Neural progenitor cell (in vitro differentiated cells): ENCODE data around the gene TTYH3. TPM values are rescaled to one million over a fixed set of nuclear protein-coding genes. Genes with fewer than 3 reads are reported as not detected.

Source experiments
- DNase-seq: peaks from one replicate; pipeline ENCODE4 v3.0.0-alpha.2; 2016; ENCODE audit warnings: low spot score
- H2AFZ ChIP-seq: fragments of 200-600 bp; sonication (generic); replicated peaks from 2 replicates; pipeline ENCODE4 v1.6.1; 2016; ENCODE audit warnings: antibody characterized with exemption
- H3F3A ChIP-seq: fragments of 200-600 bp; sonication (generic); 2 replicates; pipeline ENCODE4 v1.6.1; 2016; ENCODE audit warnings: antibody characterized with exemption, low read depth
- H3K27ac ChIP-seq: fragments of 200-600 bp; sonication (generic); 2 replicates; pipeline ENCODE4 v1.5.1; 2016; ENCODE audit warnings: mild to moderate bottlenecking
- H3K27me3 ChIP-seq: fragments of 200-600 bp; sonication (generic); 2 replicates; pipeline ENCODE4 v1.6.1; 2016; ENCODE audit warnings: mild to moderate bottlenecking, moderate library complexity
- H3K36me3 ChIP-seq: fragments of 200-600 bp; sonication (generic); 2 replicates; pipeline ENCODE4 v1.5.1; 2016
- H3K4me1 ChIP-seq: fragments of 200-600 bp; sonication (generic); 2 replicates; pipeline ENCODE4 v1.6.1; 2016; ENCODE audit warnings: mixed run types
- H3K4me2 ChIP-seq: fragments of 200-600 bp; sonication (generic); 2 replicates; pipeline ENCODE4 v1.6.1; 2016
- H3K4me3 ChIP-seq: fragments of 200-600 bp; sonication (generic); 2 replicates; pipeline ENCODE4 v1.5.1; 2016
- H3K79me2 ChIP-seq: fragments of 200-600 bp; sonication (generic); 2 replicates; pipeline ENCODE4 v1.6.1; 2016; ENCODE audit warnings: low read depth
- H3K9ac ChIP-seq: fragments of 200-600 bp; sonication (generic); 2 replicates; pipeline ENCODE4 v1.6.1; 2016
- H3K9me3 ChIP-seq: fragments of 200-600 bp; sonication (generic); 2 replicates; pipeline ENCODE4 v1.5.1; 2016; ENCODE audit warnings: low read depth
- H4K20me1 ChIP-seq: fragments of 200-600 bp; sonication (generic); 2 replicates; pipeline ENCODE4 v1.6.1; 2016; ENCODE audit warnings: low read depth
- H3K27ac Mint-ChIP-seq: 3 replicates; pipeline ENCODE4 v1.8.0; 2021; ENCODE audit warnings: mixed read lengths
- H3K27me3 Mint-ChIP-seq: 2 replicates; pipeline ENCODE4 v1.8.0; 2022; ENCODE audit warnings: low read depth, mild to moderate bottlenecking, inconsistent platforms, moderate library complexity, mixed read lengths; ENCODE audit not compliant: insufficient read depth
- H3K36me3 Mint-ChIP-seq: 3 replicates; pipeline ENCODE4 v1.8.0; 2021; ENCODE audit warnings: mixed read lengths
- H3K4me1 Mint-ChIP-seq: 3 replicates; pipeline ENCODE4 v1.8.0; 2021; ENCODE audit warnings: mixed read lengths
- H3K4me3 Mint-ChIP-seq: 3 replicates; pipeline ENCODE4 v1.8.0; 2021; ENCODE audit warnings: mild to moderate bottlenecking, moderate library complexity, mixed read lengths
- H3K9me3 Mint-ChIP-seq: 3 replicates; pipeline ENCODE4 v1.8.0; 2020; ENCODE audit warnings: mixed read lengths
- EZH2 ChIP-seq: fragments of 200-600 bp; sonication (generic); IDR thresholded peaks from 2 replicates; pipeline ENCODE4 v1.6.1; 2017; ENCODE audit warnings: antibody characterized with exemption, mild to moderate bottlenecking, moderate library complexity
- EZH2phosphoT487 ChIP-seq: fragments of 200-600 bp; sonication (generic); IDR thresholded peaks from 2 replicates; pipeline ENCODE4 v1.6.1; 2017; ENCODE audit warnings: antibody characterized with exemption
- total RNA-seq: library from RNA; depleted of rRNA; stranded (reverse); fragments of >200 nt; gene quantifications from 2 replicates; pipeline ENCODE4 v1.2.3, GENCODE V29; 2015; ENCODE audit warnings: low replicate concordance
- TF ChIP-seq, protein P1 (sequence below): fragments of 200-600 bp; sonication (generic); IDR thresholded peaks from 2 replicates; pipeline ENCODE4 v1.5.1; 2017; ENCODE audit warnings: antibody characterized with exemption, mild to moderate bottlenecking

TTYH3 gene
- total RNA-seq, 1 donor from 2014 or later, result 13.2 TPM

GRCh38 chr7:2613098-2613930 lies 18.5 kb upstream of the TTYH3 start:
- Histone ChIP-seq H3K4me3 (no peak overlapping the region), H3K79me2 (no peaks in the 10 kb centered on the region), H3K4me1 (peaks cover 20% of the 10 kb centered on the region), H3K36me3 (no peaks in the 10 kb centered on the region), H3K27ac (no peak overlapping the region), H3F3A (peaks cover 19% of the 10 kb centered on the region), H3K27me3 (no peaks in the 10 kb centered on the region), H3K9ac (no peak overlapping the region), H2AFZ (no peak overlapping the region), H3K9me3 (no peaks in the 10 kb centered on the region), H4K20me1 (no peaks in the 10 kb centered on the region), H3K4me2 (no peak overlapping the region)
- Mint-ChIP-seq H3K27ac (peak overlapping the region; percentile 94), H3K4me3 (no peak overlapping the region), H3K36me3 (peaks cover 5% of the 10 kb centered on the region), H3K9me3 (no peaks in the 10 kb centered on the region), H3K27me3 (peaks cover 8% of the 10 kb centered on the region), H3K4me1 (peaks cover 68% of the 10 kb centered on the region)
- DNase-seq, result no peak
- TF ChIP-seq, protein P1, sequence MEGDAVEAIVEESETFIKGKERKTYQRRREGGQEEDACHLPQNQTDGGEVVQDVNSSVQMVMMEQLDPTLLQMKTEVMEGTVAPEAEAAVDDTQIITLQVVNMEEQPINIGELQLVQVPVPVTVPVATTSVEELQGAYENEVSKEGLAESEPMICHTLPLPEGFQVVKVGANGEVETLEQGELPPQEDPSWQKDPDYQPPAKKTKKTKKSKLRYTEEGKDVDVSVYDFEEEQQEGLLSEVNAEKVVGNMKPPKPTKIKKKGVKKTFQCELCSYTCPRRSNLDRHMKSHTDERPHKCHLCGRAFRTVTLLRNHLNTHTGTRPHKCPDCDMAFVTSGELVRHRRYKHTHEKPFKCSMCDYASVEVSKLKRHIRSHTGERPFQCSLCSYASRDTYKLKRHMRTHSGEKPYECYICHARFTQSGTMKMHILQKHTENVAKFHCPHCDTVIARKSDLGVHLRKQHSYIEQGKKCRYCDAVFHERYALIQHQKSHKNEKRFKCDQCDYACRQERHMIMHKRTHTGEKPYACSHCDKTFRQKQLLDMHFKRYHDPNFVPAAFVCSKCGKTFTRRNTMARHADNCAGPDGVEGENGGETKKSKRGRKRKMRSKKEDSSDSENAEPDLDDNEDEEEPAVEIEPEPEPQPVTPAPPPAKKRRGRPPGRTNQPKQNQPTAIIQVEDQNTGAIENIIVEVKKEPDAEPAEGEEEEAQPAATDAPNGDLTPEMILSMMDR, result no peak
- TF ChIP-seq EZH2phosphoT487 (no peak), EZH2 (no peak)

DNA sequence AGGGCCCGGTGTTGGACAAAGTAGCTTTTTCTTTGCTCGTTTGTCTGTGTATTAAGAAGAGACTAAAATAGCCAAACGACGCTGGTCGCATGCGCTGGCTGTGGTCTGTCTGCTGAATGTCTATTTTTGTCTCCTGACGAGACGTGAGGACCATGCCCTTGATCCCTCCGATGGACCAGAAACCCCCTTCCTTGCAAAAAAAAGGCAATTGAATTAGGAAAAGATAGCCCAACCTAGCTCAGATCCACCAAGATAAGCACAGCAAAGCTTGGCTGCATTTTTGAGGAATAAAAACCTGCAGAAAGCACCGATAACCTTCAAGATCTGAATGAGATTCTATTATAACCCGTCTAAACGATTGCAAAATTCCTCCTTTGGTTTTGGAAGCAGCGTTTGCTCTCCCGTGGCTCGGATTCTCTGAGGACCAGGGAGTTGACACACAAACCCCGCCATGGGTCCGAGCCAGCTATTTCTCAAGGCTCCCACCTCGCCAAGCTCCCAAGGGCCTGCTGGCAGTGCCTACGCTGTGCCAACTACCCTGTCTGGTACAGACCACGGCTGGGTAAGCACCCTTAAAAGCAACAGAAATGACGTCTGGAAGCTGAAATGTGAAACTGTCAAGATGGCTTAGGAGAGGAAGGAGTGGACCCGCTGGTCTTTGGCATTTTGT lies 17.7 kb upstream of the TTYH3 start:
- H4K20me1 ChIP-seq, result no peaks in the 10 kb centered on the region
- Mint-ChIP-seq H3K36me3 (peaks cover 5% of the 10 kb centered on the region), H3K27me3 (peaks cover 11% of the 10 kb centered on the region), H3K9me3 (no peaks in the 10 kb centered on the region), H3K27ac (peak overlapping the region; percentile 94), H3K4me1 (peaks cover 68% of the 10 kb centered on the region), H3K4me3 (no peak overlapping the region)
- H3K36me3 ChIP-seq, result no peaks in the 10 kb centered on the region
- H3K4me2 ChIP-seq, result no peak overlapping the region
- peaks cover 16% of the 10 kb centered on the region for H3K4me1 ChIP-seq
- no peak overlapping the region for H2AFZ ChIP-seq
- no peak overlapping the region for H3K9ac ChIP-seq
- H3K9me3 ChIP-seq, result no peaks in the 10 kb centered on the region
- no peak overlapping the region for H3K4me3 ChIP-seq
- TF ChIP-seq, protein P1, result no peak
- no peak for TF ChIP-seq EZH2
- TF ChIP-seq EZH2phosphoT487, result no peak
- no peaks in the 10 kb centered on the region for H3K79me2 ChIP-seq
- peaks cover 26% of the 10 kb centered on the region for H3F3A ChIP-seq
- H3K27ac ChIP-seq, result no peak overlapping the region
- DNase-seq, result no peak
- no peaks in the 10 kb centered on the region for H3K27me3 ChIP-seq

GRCh38 chr7:2614631-2615330 lies 17.0 kb upstream of the TTYH3 start:
- Histone ChIP-seq H4K20me1 (no peaks in the 10 kb centered on the region), H3K9me3 (no peaks in the 10 kb centered on the region), H3K79me2 (no peaks in the 10 kb centered on the region), H3K27ac (no peak overlapping the region), H2AFZ (no peak overlapping the region), H3K27me3 (no peaks in the 10 kb centered on the region), H3K4me1 (peaks cover 16% of the 10 kb centered on the region), H3K36me3 (no peaks in the 10 kb centered on the region), H3K4me3 (no peak overlapping the region), H3F3A (peaks cover 31% of the 10 kb centered on the region), H3K9ac (no peak overlapping the region), H3K4me2 (no peak overlapping the region)
- no peak overlapping the region for H3K4me3 Mint-ChIP-seq
- peaks cover 5% of the 10 kb centered on the region for H3K36me3 Mint-ChIP-seq
- H3K4me1 Mint-ChIP-seq, result peaks cover 70% of the 10 kb centered on the region
- no peak for DNase-seq
- TF ChIP-seq EZH2 (no peak), EZH2phosphoT487 (no peak)
- TF ChIP-seq, protein P1, result no peak
- peak overlapping the region; percentile 50 for H3K27ac Mint-ChIP-seq
- no peaks in the 10 kb centered on the region for H3K9me3 Mint-ChIP-seq
- H3K27me3 Mint-ChIP-seq, result peaks cover 11% of the 10 kb centered on the region
